ENCODE data around the gene CLHC1. TPM values are rescaled to one million over a fixed set of nuclear protein-coding genes. Genes with fewer than 3 reads are reported as not detected.
"Not testable (repeated sequence)": the region's sequence is repeated elsewhere in the genome, so short reads cannot be mapped to it uniquely, and the experiment has no call there.

Gene CLHC1
- total RNA-seq (2014; rRNA removed; shearing (Covaris generic); ENCODE audit: low replicate concordance): 3.3 and 9.5 TPM in 2 replicates

DNA sequence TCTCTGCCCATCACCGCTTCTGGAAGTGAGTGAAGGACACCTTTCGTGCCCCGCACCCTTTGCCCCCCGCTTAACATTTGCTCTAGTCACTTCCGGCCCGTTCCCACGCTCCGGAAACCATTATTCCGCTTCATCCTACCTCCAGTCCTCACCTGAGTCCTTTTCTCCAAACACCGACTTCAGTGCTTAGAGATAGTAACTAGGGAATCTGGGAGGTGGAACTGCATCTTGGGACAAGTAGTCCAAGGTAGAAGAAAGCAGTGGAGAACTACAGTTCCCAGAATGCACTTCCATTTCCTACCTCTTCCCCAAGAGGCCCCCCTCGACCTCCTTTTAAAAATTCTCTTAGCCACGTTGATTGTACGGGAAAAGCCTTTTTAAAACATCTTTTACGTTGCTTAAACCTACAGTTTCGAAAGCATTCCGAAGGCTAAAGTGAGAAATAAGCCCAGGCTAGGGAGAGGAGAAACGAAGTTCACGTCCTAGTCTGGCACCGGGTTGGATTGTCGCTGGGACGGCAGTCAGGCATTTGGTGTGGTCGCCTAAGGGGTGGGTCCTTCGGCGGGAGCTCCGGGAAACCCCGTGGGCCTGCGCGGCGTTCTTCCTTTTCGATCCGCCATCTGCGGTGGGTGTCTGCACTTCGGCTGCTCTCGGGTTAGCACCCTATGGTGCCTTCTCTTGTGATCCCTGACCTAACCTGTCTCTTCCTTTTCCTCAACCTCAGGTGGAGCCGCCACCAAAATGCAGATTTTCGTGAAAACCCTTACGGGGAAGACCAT is at the start of gene CLHC1, which contains the start of gene RPS27A:
Gene CLHC1 (minus strand): TSS at position 210 of the 779 bp plus-strand sequence. CDS start 9,882 bp downstream, outside the sequence.
Gene RPS27A (plus strand): TSS at position 605 of the 779 bp plus-strand sequence. CDS start 137 bp downstream, at position 742.
- in situ Hi-C loops (cut with HindIII; ENCODE audit: low pct_unique_long_range_greater_than_20kb, low sequenced_read_pairs): no loop called here
- peak; percentile 95 for DNase-seq (ENCODE audit: low read depth)

GRCh38 chr2:55280851-55281546 is 48.9 kb upstream of the CLHC1 start:
- DNase-seq (ENCODE audit: low read depth); in situ Hi-C loops (cut with HindIII; ENCODE audit: low pct_unique_long_range_greater_than_20kb, low sequenced_read_pairs): not testable (repeated sequence)

- in situ Hi-C loops (cut with HindIII; ENCODE audit: low pct_unique_long_range_greater_than_20kb, low sequenced_read_pairs); DNase-seq (ENCODE audit: low read depth): not testable (repeated sequence)
Observed at GRCh38 chr2:55279859-55280424, 47.8 kb upstream of the CLHC1 start.

- in situ Hi-C loops (cut with HindIII; ENCODE audit: low pct_unique_long_range_greater_than_20kb, low sequenced_read_pairs): not testable (repeated sequence)
Observed at GRCh38 chr2:55279214-55279835, 47.2 kb upstream of the CLHC1 start.

DNA sequence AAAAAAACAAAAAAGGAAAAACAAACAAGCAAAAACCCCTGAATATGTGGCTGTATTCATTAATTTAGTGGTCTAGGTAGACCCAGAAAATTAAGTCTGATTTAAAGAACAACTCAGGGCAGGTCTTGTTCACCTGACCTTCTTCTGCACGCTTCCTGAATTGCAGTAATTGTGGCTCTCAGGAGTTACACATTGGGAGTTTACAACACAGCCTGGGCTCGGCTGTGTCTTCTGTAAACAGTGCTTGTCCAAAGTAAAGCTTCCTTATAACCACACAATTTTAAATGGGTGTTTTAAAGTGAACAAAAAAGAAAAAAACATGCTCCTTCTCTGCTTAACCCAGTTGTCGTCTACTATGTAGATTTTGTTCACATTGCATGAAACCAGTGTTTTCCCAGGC is 45.2 kb upstream of the CLHC1 start:
- no peak for DNase-seq (ENCODE audit: low read depth)
- in situ Hi-C loops (cut with HindIII; ENCODE audit: low pct_unique_long_range_greater_than_20kb, low sequenced_read_pairs): no loop called here

More at GRCh38 chr2:55279214-55279835, 47.2 kb upstream of the CLHC1 start:
- not testable (repeated sequence) for DNase-seq (ENCODE audit: low read depth)

- in situ Hi-C loops (cut with HindIII; ENCODE audit: low pct_unique_long_range_greater_than_20kb, low sequenced_read_pairs); DNase-seq (ENCODE audit: low read depth): not testable (repeated sequence)
Observed at GRCh38 chr2:55274346-55274745, 42.3 kb upstream of the CLHC1 start.

DNA sequence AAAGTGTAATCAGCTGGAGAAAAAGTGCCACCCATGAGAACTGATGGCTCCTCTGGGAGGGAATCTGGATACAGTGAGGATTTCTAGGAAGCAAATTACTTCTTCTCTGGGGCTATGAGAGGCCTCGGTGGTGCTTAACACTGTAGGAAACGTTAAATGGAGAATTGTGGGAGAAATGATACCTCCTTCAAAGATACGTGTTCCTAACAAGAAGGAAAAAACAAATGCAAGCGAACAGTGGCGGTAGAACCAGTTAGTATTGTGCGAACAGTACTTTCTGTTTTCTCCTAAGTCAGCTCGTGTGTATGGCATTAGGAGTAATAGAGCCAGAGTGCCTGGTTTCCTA is 37.5 kb upstream of the CLHC1 start:
- in situ Hi-C loops (cut with HindIII; ENCODE audit: low pct_unique_long_range_greater_than_20kb, low sequenced_read_pairs): no loop called here
- DNase-seq (ENCODE audit: low read depth): no peak

DNA sequence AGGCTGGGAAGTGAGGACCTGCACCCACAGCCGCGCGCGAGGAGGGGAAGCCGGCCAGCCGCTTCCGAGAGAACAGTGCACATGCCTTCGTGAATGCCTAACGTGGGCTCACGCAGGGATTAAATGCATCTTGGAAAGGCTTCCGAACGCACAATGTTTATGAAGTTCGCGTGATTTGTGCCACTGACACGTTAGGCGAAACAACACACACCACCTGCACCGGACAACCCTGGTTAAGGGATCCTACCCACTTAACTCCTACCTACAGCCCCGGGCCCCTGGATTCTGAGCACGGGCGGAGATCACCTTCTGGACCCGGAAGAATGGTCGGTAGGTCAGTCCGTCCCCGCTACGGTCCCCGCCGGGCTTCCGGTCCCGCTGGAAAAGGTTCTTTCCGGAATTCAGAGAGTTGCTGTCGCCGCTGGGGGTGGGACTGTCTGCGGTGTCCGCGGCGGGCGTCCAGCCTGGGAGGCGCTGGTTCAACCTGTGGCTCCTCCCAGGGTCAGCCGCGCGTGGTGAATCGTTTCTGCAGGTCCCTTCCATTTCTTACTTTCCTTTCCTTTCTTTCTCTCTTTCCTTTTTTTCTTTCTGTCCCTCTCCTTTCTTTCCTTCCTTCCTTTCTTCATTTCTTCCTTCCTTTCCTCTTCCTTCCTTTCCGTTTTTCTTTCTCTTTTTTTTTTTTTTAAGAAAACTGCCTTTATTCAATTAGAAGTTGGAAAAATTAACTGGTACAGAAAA is 37.0 kb upstream of the CLHC1 start, which contains the start of gene MTIF2:
Gene MTIF2 (minus strand): TSS at position 325 of the 738 bp plus-strand sequence. CDS start 5,373 bp downstream, outside the sequence.
- DNase-seq (ENCODE audit: low read depth): peak; percentile 92
- in situ Hi-C loops (cut with HindIII; ENCODE audit: low pct_unique_long_range_greater_than_20kb, low sequenced_read_pairs): no loop called here

GRCh38 chr2:55268288-55268906 is 36.3 kb upstream of the CLHC1 start:
- peak; percentile 22 for DNase-seq (ENCODE audit: low read depth)
- in situ Hi-C loops (cut with HindIII; ENCODE audit: low pct_unique_long_range_greater_than_20kb, low sequenced_read_pairs): no loop called here

DNA sequence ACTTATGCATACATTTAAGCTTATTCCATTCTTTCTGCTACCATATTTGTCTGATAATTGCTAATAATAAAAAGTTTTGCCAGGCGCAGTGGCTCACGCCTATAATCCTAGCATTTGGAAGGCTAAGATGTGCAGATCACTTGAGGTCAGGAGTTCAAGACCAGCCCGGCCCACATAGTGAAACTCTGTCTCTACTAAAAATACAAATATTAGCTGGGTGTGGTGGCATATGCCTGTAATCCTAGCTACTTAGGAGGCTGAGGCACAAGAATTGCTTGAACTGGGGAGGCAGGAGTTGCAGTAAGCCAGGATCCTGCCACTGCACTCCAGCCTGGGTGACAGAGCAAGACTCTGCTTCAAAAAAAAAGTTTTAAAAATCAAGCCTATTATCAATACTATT is 27.5 kb upstream of the CLHC1 start:
- DNase-seq (ENCODE audit: low read depth); in situ Hi-C loops (cut with HindIII; ENCODE audit: low pct_unique_long_range_greater_than_20kb, low sequenced_read_pairs): not testable (repeated sequence)

GRCh38 chr2:55252832-55253231 is 20.7 kb upstream of the CLHC1 start:
- in situ Hi-C loops (cut with HindIII; ENCODE audit: low pct_unique_long_range_greater_than_20kb, low sequenced_read_pairs): no loop called here
- no peak for DNase-seq (ENCODE audit: low read depth)

- in situ Hi-C loops (cut with HindIII; ENCODE audit: low pct_unique_long_range_greater_than_20kb, low sequenced_read_pairs): no loop called here
Observed at GRCh38 chr2:55247025-55247424, 14.9 kb upstream of the CLHC1 start.

GRCh38 chr2:55245411-55245810 is 13.3 kb upstream of the CLHC1 start:
- no peak for DNase-seq (ENCODE audit: low read depth)
- in situ Hi-C loops (cut with HindIII; ENCODE audit: low pct_unique_long_range_greater_than_20kb, low sequenced_read_pairs): no loop called here

More at GRCh38 chr2:55247025-55247424, 14.9 kb upstream of the CLHC1 start:
- no peak for DNase-seq (ENCODE audit: low read depth)

GRCh38 chr2:55242617-55243016 is 10.5 kb upstream of the CLHC1 start:
- in situ Hi-C loops (cut with HindIII; ENCODE audit: low pct_unique_long_range_greater_than_20kb, low sequenced_read_pairs): no loop called here
- no peak for DNase-seq (ENCODE audit: low read depth)

GRCh38 chr2:55241582-55241981 is 9.5 kb upstream of the CLHC1 start:
- DNase-seq (ENCODE audit: low read depth); in situ Hi-C loops (cut with HindIII; ENCODE audit: low pct_unique_long_range_greater_than_20kb, low sequenced_read_pairs): not testable (repeated sequence)

GRCh38 chr2:55239656-55240222 is 7.6 kb upstream of the CLHC1 start:
- no peak for DNase-seq (ENCODE audit: low read depth)
- in situ Hi-C loops (cut with HindIII; ENCODE audit: low pct_unique_long_range_greater_than_20kb, low sequenced_read_pairs): no loop called here

DNA sequence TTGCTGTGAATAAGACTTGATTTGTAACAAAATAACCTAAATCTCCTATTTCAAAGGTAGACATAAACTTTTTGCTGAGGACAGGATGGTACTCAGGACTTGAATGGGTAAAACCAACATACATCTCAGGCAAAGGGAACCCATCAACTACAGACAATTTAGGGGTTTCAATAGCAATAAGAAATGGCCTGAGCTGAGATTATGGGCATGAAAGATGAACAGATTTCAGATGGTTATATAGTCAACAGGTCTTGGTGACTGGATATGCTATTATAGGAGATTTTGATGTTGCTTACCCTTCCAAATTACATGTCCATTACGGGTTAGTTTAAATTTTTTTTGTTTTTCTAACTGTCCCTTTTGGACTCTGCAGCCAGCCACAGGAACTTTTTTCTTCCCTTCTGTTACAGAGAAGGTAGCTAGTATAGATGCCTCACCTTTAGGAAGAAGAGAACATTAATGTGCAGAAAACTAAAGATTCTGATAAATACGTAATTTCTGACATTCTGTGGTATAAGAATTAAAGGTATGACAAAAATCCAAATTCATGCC is 5.0 kb upstream of the CLHC1 start:
- no peak for DNase-seq (ENCODE audit: low read depth)
- in situ Hi-C loops (cut with HindIII; ENCODE audit: low pct_unique_long_range_greater_than_20kb, low sequenced_read_pairs): no loop called here

All from Caki2 (cell line).